Measurements from ENCODE around the gene BCAM.

GRCh38 chr19:44813841-44814470 lies 5.1 kb downstream of the BCAM start:
- TF ChIP-seq CTCF (IDR thresholded peaks at IDR 0.05), result no peak
- no peak for TF ChIP-seq POLR2A (IDR thresholded peaks at IDR 0.05)
